PFSK-1 (cell line): ENCODE data around the gene KRT33A. TPM values are rescaled to one million over a fixed set of nuclear protein-coding genes. Genes with fewer than 3 reads are reported as not detected.
"Not testable (repeated sequence)": the region's sequence is repeated elsewhere in the genome, so short reads cannot be mapped to it uniquely, and the experiment has no call there.

ENCODE experiments used
- FOXP2 ChIP-seq: optimal IDR thresholded peaks from 2 replicates; pipeline ENCODE3; 2011; ENCODE audit warnings: borderline replicate concordance, control low read depth, inconsistent platforms; ENCODE audit not compliant: insufficient read depth; ENCODE audit errors: extremely low read length, extremely low read depth
- POLR2AphosphoS5 ChIP-seq: IDR thresholded peaks from 2 replicates; pipeline ENCODE4 v1.6.1; 2012; ENCODE audit warnings: low read depth, mild to moderate bottlenecking, control low read depth, low read length, moderate library complexity
- SIN3A ChIP-seq: IDR thresholded peaks from 2 replicates; pipeline ENCODE4 v1.6.1; 2012; ENCODE audit warnings: mild to moderate bottlenecking, low read length, moderate library complexity, borderline replicate concordance; ENCODE audit not compliant: insufficient read depth
- TAF1 ChIP-seq: IDR thresholded peaks from 2 replicates; pipeline ENCODE4 v1.6.1; 2012; ENCODE audit warnings: low read length, control low read depth, borderline replicate concordance; ENCODE audit not compliant: insufficient read depth
- polyA plus RNA-seq: library from polyadenylated mRNA; unstranded; fragments of >200 nt; gene quantifications from one replicate; pipeline ENCODE4 v1.2.1, GENCODE V29; 2012; ENCODE audit warnings: low read depth, missing spikeins; ENCODE audit not compliant: insufficient read length
- TF ChIP-seq, protein P1 (sequence below), 2 experiments: IDR thresholded peaks; 2 replicates each; pipeline versions ENCODE4 v1.6.1 to v1.8.0; 2011 to 2012; ENCODE audit warnings: low read depth in 2 of 2, low read length in 2 of 2, control low read depth in 1 of 2, inconsistent platforms in 1 of 2, mild to moderate bottlenecking in 1 of 2, moderate library complexity in 1 of 2; ENCODE audit not compliant: insufficient read depth in 1 of 2

The KRT33A gene
- not detected for polyA plus RNA-seq

DNA sequence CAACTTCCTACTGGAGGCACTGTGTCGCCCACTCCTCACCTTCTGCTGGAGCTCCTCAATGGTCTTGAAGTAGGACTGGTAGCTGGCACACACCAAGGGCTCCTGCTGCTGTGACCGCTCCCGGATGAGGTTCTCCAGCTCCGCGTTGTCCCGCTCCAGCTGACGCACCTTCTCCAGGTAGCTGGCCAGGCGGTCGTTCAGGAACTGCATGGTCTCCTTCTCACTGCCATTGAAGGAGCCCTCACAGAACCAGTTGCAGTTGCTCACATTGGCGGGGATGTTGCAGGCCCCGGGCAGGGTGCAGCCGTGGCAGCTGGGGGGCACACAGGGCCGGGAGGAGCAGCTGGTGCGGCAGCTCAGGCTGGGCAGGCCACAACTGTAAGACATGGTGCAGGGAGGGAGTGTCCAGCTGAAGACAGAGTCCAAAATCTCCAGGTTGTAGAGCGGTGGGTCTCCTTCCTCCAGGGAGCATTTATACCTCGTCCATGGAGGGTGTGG is at the start of gene KRT33A:
Gene KRT33A, minus strand, starts transcription at position 448 of the 498 bp plus-strand sequence. Its CDS starts 61 bp downstream, at position 387.
- TF ChIP-seq, protein P1, sequence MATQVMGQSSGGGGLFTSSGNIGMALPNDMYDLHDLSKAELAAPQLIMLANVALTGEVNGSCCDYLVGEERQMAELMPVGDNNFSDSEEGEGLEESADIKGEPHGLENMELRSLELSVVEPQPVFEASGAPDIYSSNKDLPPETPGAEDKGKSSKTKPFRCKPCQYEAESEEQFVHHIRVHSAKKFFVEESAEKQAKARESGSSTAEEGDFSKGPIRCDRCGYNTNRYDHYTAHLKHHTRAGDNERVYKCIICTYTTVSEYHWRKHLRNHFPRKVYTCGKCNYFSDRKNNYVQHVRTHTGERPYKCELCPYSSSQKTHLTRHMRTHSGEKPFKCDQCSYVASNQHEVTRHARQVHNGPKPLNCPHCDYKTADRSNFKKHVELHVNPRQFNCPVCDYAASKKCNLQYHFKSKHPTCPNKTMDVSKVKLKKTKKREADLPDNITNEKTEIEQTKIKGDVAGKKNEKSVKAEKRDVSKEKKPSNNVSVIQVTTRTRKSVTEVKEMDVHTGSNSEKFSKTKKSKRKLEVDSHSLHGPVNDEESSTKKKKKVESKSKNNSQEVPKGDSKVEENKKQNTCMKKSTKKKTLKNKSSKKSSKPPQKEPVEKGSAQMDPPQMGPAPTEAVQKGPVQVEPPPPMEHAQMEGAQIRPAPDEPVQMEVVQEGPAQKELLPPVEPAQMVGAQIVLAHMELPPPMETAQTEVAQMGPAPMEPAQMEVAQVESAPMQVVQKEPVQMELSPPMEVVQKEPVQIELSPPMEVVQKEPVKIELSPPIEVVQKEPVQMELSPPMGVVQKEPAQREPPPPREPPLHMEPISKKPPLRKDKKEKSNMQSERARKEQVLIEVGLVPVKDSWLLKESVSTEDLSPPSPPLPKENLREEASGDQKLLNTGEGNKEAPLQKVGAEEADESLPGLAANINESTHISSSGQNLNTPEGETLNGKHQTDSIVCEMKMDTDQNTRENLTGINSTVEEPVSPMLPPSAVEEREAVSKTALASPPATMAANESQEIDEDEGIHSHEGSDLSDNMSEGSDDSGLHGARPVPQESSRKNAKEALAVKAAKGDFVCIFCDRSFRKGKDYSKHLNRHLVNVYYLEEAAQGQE (IDR thresholded peaks at IDR 0.05; ENCODE audit: insufficient read depth in 1 of 2, low read depth in 2 of 2, low read length in 2 of 2), result not testable (repeated sequence)
- not testable (repeated sequence) for TF ChIP-seq SIN3A, TAF1

DNA sequence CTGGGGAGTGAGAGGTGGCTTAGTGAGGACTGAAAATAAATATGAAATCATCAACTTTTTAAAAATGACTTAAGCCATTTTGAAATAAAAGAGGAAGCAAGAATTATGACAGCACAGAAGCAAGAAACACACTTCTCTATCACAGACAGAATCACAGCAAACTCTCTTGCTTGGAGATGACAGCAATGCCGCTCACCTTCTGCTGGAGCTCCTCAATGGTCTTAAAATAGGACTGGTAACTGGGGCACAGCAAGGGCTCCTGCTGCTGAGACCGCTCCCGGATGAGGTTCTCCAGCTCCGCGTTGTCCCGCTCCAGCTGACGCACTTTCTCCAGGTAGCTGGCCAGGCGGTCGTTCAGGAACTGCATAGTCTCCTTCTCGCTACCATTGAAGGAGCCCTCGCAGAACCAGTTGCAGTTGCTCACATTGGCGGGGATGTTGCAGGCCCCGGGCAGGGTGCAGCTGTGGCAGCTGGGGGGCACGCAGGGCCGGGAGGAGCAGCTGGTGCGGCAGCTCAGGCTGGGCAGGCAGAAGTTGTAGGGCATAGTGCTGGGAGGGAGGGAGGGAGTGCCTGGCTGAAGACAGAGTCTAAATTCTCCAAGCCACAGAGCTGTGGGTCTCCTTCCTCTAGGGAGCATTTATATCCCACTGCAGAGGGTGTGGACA is 46.5 kb upstream of the KRT33A start, which contains the start of gene KRT31:
Gene KRT31, minus strand, starts transcription at position 613 of the 665 bp plus-strand sequence. Its CDS starts 69 bp downstream, at position 544.
- TF ChIP-seq, protein P1 (IDR thresholded peaks at IDR 0.05; ENCODE audit: insufficient read depth in 1 of 2, low read depth in 2 of 2, low read length in 2 of 2), result no peak
- TF ChIP-seq SIN3A (no peak), POLR2AphosphoS5 (no peak), TAF1 (no peak), FOXP2 (no peak)

DNA sequence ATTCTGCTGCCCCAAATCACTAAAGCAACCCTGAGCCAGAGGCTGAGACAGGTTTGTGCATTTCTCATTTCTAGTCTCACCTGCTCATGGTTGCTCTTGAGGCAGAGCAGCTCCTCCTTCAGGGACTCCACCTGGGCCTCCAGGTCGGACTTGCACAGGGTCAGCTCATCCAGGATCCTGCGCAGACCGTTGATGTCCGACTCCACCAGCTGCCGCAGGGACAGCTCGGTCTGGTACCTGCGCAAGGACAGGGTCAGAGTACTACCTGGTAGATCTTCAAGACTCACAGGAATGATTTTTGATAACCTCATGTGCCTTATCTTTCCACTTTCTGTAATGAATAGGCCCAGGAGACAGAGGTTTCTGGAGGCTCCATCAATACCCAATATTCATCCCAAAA is 45.7 kb upstream of the KRT33A start:
- TF ChIP-seq POLR2AphosphoS5, result no peak
- TF ChIP-seq, protein P1 (IDR thresholded peaks at IDR 0.05; ENCODE audit: insufficient read depth in 1 of 2, low read depth in 2 of 2, low read length in 2 of 2), result no peak
- TF ChIP-seq SIN3A, result no peak
- no peak for TF ChIP-seq TAF1
- TF ChIP-seq FOXP2, result no peak

DNA sequence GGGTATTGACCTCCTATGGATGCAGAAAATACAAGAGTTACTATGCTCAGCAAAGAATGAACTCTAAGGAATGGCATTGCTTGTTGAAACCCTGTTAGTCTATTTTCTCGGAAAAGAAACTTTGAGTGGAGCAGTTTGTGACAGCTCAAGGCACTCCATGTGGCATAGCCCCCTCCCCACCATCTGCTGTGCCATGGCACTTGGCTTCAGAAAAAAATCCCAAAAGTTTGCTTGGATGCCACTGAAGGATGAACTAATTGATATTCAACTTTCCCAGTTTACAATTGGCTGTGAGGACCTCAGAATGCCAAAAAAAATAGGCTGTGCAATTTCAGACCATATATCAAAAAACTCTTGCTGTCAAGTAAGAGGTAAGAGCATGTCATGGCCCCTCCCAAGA is 45.0 kb upstream of the KRT33A start:
- TF ChIP-seq POLR2AphosphoS5 (no peak), SIN3A (no peak), TAF1 (no peak), FOXP2 (no peak)
- TF ChIP-seq, protein P1 (IDR thresholded peaks at IDR 0.05; ENCODE audit: insufficient read depth in 1 of 2, low read depth in 2 of 2, low read length in 2 of 2), result no peak
